Measurements from ENCODE around the gene NFIA. TPM values are rescaled to one million over a fixed set of nuclear protein-coding genes. Genes with fewer than 3 reads are reported as not detected.

The NFIA gene
- total RNA-seq, 1 experiment from 2014 or later = 20.9 TPM

GRCh38 chr1:61115436-61115835 is 33.1 kb downstream of the NFIA start:
- intact Hi-C loops (cut with micrococcal nuclease; ENCODE audit: unreplicated experiment) (no loop called here), in situ Hi-C loops (cut with HindIII; ENCODE audit: low pct_unique_long_range_greater_than_20kb, low sequenced_read_pairs) (no loop called here)
- CTCF ChIA-PET = no interaction called here
- TF ChIP-seq SIN3A (IDR thresholded peaks at IDR 0.05; ENCODE audit: borderline replicate concordance, insufficient read depth, low read depth, low read length) (no peak), REST (IDR thresholded peaks at IDR 0.05; ENCODE audit: insufficient read depth in 1 of 2, low read depth in 2 of 2, low read length in 1 of 2) (no peak), TCF7L2 (IDR thresholded peaks at IDR 0.05; ENCODE audit: low read depth, low read length) (no peak), POLR2AphosphoS5 (IDR thresholded peaks at IDR 0.05; ENCODE audit: low read depth, low read length) (no peak), CTCF (IDR thresholded peaks at IDR 0.05) (no peak)
- POLR2A ChIA-PET = no interaction called here
- no TSS peak for BruUV-seq (replicated peaks)
- DNase-seq (ENCODE audit: low read depth, low spot score) (no peak), ATAC-seq (no peak)
- Histone ChIP-seq H3K27ac (ENCODE audit: low read length) (no peak overlapping the region), H3K27me3 (ENCODE audit: control insufficient read depth, insufficient read depth, low read length) (no peaks in the 10 kb centered on the region), H3K4me1 (ENCODE audit: control insufficient read depth, insufficient read depth, low read length) (peaks cover under 1% of the 10 kb centered on the region; the same call in 1 of the 2 replicates), H3K4me3 (ENCODE audit: low read depth in 2 of 2, low read length in 2 of 2) (no peak overlapping the region), H3K36me3 (ENCODE audit: control insufficient read depth, insufficient read depth, low read length) (no peaks in the 10 kb centered on the region), H3K9me3 (ENCODE audit: control insufficient read depth, insufficient read depth, low read depth, low read length) (no peaks in the 10 kb centered on the region)

- TF ChIP-seq SIN3A (IDR thresholded peaks at IDR 0.05; ENCODE audit: borderline replicate concordance, insufficient read depth, low read depth, low read length) (no peak), POLR2AphosphoS5 (IDR thresholded peaks at IDR 0.05; ENCODE audit: low read depth, low read length) (no peak), TCF7L2 (IDR thresholded peaks at IDR 0.05; ENCODE audit: low read depth, low read length) (no peak), CTCF (IDR thresholded peaks at IDR 0.05) (no peak), REST (IDR thresholded peaks at IDR 0.05; ENCODE audit: insufficient read depth in 1 of 2, low read depth in 2 of 2, low read length in 1 of 2) (no peak)
- POLR2A ChIA-PET = no interaction called here
- H3K4me1 ChIP-seq (ENCODE audit: control insufficient read depth, insufficient read depth, low read length) = peaks cover 6% of the 10 kb centered on the region
- no peaks in the 10 kb centered on the region for H3K27me3 ChIP-seq (ENCODE audit: control insufficient read depth, insufficient read depth, low read length)
- no peaks in the 10 kb centered on the region for H3K36me3 ChIP-seq (ENCODE audit: control insufficient read depth, insufficient read depth, low read length)
- BruUV-seq (replicated peaks) = no TSS peak
- ATAC-seq = no peak
- H3K4me3 ChIP-seq (ENCODE audit: low read depth in 2 of 2, low read length in 2 of 2) = no peak overlapping the region
- in situ Hi-C loops (cut with HindIII; ENCODE audit: low pct_unique_long_range_greater_than_20kb, low sequenced_read_pairs) = no loop called here
- H3K27ac ChIP-seq (ENCODE audit: low read length) = no peak overlapping the region
- CTCF ChIA-PET = interaction anchor here (0.6 kb wide), 1 partner anchor 612 kb away, joined by 4 read pairs; no protein-coding TSS in a partner anchor
- DNase-seq (ENCODE audit: low read depth, low spot score) = no peak
- intact Hi-C loops (cut with micrococcal nuclease; ENCODE audit: unreplicated experiment) = no loop called here
- no peaks in the 10 kb centered on the region for H3K9me3 ChIP-seq (ENCODE audit: control insufficient read depth, insufficient read depth, low read depth, low read length)
Measured at GRCh38 chr1:61116421-61116820, 34.1 kb downstream of the NFIA start.

Data from Panc1 (cell line).